ENCODE results near the gene DGKI. TPM values are rescaled to one million over a fixed set of nuclear protein-coding genes. Genes with fewer than 3 reads are reported as not detected.

Gene DGKI
- total and polyA plus RNA-seq, 2 donors (not counting 1 experiment from before 2014, with no cell fraction given): 0.74 to 2.1 TPM

DNA sequence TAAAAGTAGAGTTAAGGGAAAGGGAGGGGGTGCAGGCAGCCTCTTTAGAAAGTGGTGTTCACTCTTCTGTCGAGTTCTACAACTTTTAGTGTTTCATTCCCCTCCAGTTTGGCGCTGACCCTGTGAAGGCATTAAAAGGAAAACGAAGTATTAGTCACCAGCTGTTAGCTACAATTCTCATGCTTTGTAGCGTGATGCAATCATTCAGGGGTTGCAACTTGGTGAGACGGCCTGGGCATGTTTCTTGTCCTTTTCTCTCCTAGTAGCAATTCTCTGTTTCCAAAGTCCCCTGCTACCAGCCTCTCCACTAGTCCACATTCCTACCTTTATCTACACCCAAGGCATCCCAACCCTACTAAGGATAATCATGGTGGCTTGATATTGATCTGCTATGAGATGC lies 33.7 kb upstream of the DGKI start:
- H3K4me3 ChIP-seq (replicated peaks in 1 of 4; ENCODE audit: control extremely low read depth in 1 of 4, insufficient read depth in 1 of 4, low read depth in 3 of 4, low read length in 4 of 4): no peak overlapping the region
- H2AFZ ChIP-seq (ENCODE audit: low read length): no peak overlapping the region
- H3K9ac ChIP-seq (ENCODE audit: insufficient read depth, low read length): no peak overlapping the region
- peak; percentile 82 to 92 for DNase-seq (ENCODE audit: low read depth in 2 of 2)
- H3K4me2 ChIP-seq (ENCODE audit: extremely low read depth, insufficient read depth, low read length): no peak overlapping the region
- TF ChIP-seq EZH2 (IDR thresholded peaks at IDR 0.05; ENCODE audit: low read length, missing control alignments): no peak
- TF ChIP-seq, protein P1, sequence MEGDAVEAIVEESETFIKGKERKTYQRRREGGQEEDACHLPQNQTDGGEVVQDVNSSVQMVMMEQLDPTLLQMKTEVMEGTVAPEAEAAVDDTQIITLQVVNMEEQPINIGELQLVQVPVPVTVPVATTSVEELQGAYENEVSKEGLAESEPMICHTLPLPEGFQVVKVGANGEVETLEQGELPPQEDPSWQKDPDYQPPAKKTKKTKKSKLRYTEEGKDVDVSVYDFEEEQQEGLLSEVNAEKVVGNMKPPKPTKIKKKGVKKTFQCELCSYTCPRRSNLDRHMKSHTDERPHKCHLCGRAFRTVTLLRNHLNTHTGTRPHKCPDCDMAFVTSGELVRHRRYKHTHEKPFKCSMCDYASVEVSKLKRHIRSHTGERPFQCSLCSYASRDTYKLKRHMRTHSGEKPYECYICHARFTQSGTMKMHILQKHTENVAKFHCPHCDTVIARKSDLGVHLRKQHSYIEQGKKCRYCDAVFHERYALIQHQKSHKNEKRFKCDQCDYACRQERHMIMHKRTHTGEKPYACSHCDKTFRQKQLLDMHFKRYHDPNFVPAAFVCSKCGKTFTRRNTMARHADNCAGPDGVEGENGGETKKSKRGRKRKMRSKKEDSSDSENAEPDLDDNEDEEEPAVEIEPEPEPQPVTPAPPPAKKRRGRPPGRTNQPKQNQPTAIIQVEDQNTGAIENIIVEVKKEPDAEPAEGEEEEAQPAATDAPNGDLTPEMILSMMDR (conservative IDR thresholded peaks at IDR 0.05 in 1 of 2, IDR thresholded peaks at IDR 0.05 in 1 of 2; ENCODE audit: low read depth in 1 of 2, low read length in 2 of 2): no peak
- H3K27me3 ChIP-seq (ENCODE audit: control insufficient read depth, insufficient read depth, low read length): no peaks in the 10 kb centered on the region
- H3K9me3 ChIP-seq (ENCODE audit: control insufficient read depth, insufficient read depth, low read depth, low read length): peaks cover 1% of the 10 kb centered on the region
- no peaks in the 10 kb centered on the region for H3K79me2 ChIP-seq (ENCODE audit: control insufficient read depth, insufficient read depth, low read length)
- no peaks in the 10 kb centered on the region for H4K20me1 ChIP-seq (ENCODE audit: control insufficient read depth, extremely low read depth, insufficient read depth, low read length)
- H3K27ac ChIP-seq (ENCODE audit: insufficient read depth, low read length): peak overlapping the region; percentile 7
- H3K4me1 ChIP-seq (ENCODE audit: control insufficient read depth, extremely low read depth, insufficient read depth, low read length): peaks cover 15% of the 10 kb centered on the region
- H3K36me3 ChIP-seq (ENCODE audit: control insufficient read depth, insufficient read depth, low read length): peaks cover 22% of the 10 kb centered on the region

DNA sequence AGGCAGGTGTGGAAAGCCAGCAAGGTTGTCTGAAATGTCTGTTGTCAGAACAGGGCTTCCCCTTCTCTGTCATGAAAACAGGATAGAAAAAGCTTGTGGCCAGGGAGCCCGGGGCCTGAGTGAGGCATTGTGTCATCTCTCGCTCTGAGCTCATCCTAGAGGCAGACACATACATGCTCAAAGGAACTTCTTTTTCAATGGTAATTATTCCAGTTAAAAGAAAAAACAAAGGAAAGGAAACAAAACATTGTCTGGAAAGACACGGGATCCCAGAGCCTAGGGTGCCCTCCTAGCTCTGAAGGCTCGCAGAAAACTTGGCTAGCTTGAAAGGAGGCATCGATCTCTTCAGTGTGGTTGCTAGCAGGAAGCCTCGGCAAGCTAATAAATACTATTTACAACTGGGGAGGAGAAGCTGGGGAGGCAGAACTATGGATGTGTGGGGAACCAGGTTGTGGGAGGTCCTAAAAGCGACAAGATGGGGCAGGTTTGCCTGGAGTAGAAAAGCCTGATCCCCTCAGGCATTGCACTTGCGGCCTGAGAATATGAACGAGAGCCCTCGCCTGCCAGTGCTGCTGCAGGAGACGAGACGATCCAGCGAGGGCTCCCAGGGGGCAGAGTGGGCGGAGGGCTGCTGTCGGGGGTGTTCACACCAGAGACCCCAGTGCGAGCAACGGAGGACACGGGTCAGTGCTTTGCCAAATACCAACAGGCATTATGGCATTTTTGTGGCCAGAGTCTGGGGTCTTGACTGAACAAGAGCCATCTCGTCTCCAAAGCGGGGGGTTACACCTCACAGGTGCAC lies 32.8 kb upstream of the DGKI start:
- Histone ChIP-seq H3K4me1 (ENCODE audit: control insufficient read depth, extremely low read depth, insufficient read depth, low read length) (peaks cover 20% of the 10 kb centered on the region), H2AFZ (ENCODE audit: low read length) (no peak overlapping the region), H3K9ac (ENCODE audit: insufficient read depth, low read length) (no peak overlapping the region), H4K20me1 (ENCODE audit: control insufficient read depth, extremely low read depth, insufficient read depth, low read length) (no peaks in the 10 kb centered on the region), H3K4me2 (ENCODE audit: extremely low read depth, insufficient read depth, low read length) (no peak overlapping the region), H3K27me3 (ENCODE audit: control insufficient read depth, insufficient read depth, low read length) (no peaks in the 10 kb centered on the region), H3K9me3 (ENCODE audit: control insufficient read depth, insufficient read depth, low read depth, low read length) (peaks cover 1% of the 10 kb centered on the region), H3K36me3 (ENCODE audit: control insufficient read depth, insufficient read depth, low read length) (peaks cover 20% of the 10 kb centered on the region), H3K27ac (ENCODE audit: insufficient read depth, low read length) (no peak overlapping the region), H3K79me2 (ENCODE audit: control insufficient read depth, insufficient read depth, low read length) (no peaks in the 10 kb centered on the region), H3K4me3 (replicated peaks in 1 of 4; ENCODE audit: control extremely low read depth in 1 of 4, insufficient read depth in 1 of 4, low read depth in 3 of 4, low read length in 4 of 4) (no peak overlapping the region)
- TF ChIP-seq, protein P1 (conservative IDR thresholded peaks at IDR 0.05 in 1 of 2, IDR thresholded peaks at IDR 0.05 in 1 of 2; ENCODE audit: low read depth in 1 of 2, low read length in 2 of 2): no peak
- no peak for TF ChIP-seq EZH2 (IDR thresholded peaks at IDR 0.05; ENCODE audit: low read length, missing control alignments)
- DNase-seq (ENCODE audit: low read depth in 2 of 2): peak in 1 of 2 donors; percentile 73

DNA sequence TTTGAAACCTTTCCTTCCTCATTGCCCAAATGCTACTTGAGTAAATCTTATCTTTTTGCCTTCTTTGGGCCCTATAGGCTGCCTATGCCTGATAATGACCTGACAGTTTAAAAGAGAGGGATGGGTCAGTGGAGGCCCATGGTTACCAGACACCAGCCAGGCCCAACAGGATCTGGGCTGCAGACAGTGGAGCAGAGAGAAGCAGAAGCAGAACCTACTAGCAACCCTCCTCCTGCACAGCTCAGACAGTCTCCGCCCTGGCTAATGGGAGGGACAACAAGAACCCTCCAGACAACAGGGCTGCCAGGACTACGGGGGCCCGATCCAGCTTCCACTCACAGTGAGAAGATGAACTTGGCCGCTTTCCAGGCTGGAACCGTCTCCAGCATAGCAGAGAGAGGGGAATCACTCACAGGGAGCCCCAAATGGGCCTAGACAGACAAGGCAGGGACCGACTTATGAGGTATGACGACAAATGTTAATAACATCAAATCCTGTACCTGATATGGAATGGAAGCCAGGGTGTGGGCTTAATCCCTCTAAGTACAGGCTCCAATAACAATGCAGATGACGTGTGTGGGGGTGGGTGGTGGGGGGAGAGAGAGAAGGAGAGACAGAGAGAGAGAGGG lies 31.7 kb upstream of the DGKI start:
- Histone ChIP-seq H3K79me2 (ENCODE audit: control insufficient read depth, insufficient read depth, low read length) (no peaks in the 10 kb centered on the region), H3K36me3 (ENCODE audit: control insufficient read depth, insufficient read depth, low read length) (peaks cover 19% of the 10 kb centered on the region), H4K20me1 (ENCODE audit: control insufficient read depth, extremely low read depth, insufficient read depth, low read length) (no peaks in the 10 kb centered on the region), H3K4me3 (replicated peaks in 1 of 4; ENCODE audit: control extremely low read depth in 1 of 4, insufficient read depth in 1 of 4, low read depth in 3 of 4, low read length in 4 of 4) (no peak overlapping the region), H3K4me2 (ENCODE audit: extremely low read depth, insufficient read depth, low read length) (no peak overlapping the region), H3K4me1 (ENCODE audit: control insufficient read depth, extremely low read depth, insufficient read depth, low read length) (peaks cover 22% of the 10 kb centered on the region), H2AFZ (ENCODE audit: low read length) (no peak overlapping the region), H3K27me3 (ENCODE audit: control insufficient read depth, insufficient read depth, low read length) (no peaks in the 10 kb centered on the region), H3K27ac (ENCODE audit: insufficient read depth, low read length) (no peak overlapping the region), H3K9me3 (ENCODE audit: control insufficient read depth, insufficient read depth, low read depth, low read length) (peaks cover 1% of the 10 kb centered on the region), H3K9ac (ENCODE audit: insufficient read depth, low read length) (no peak overlapping the region)
- peak; percentile 39 to 81 for DNase-seq (ENCODE audit: low read depth in 2 of 2)
- TF ChIP-seq, protein P1 (conservative IDR thresholded peaks at IDR 0.05 in 1 of 2, IDR thresholded peaks at IDR 0.05 in 1 of 2; ENCODE audit: low read depth in 1 of 2, low read length in 2 of 2): no peak
- TF ChIP-seq EZH2 (IDR thresholded peaks at IDR 0.05; ENCODE audit: low read length, missing control alignments): no peak
